ENCODE data around the gene PRKAG2.

The PRKAG2 gene

GRCh38 chr7:151851145-151851751 is 25.7 kb downstream of the PRKAG2 start:
- Histone ChIP-seq H3K36me3 (ENCODE audit: insufficient read depth) (no peaks in the 10 kb centered on the region), H3K27ac (no peak overlapping the region), H3K4me3 (IDR thresholded peaks at IDR 0.05; ENCODE audit: insufficient read depth, low read depth, low read length) (no peak overlapping the region), H3K9ac (no peak overlapping the region), H3K27me3 (ENCODE audit: insufficient read depth, low read depth) (no peaks in the 10 kb centered on the region), H2AFZ (ENCODE audit: low read depth) (no peak overlapping the region), H3K4me1 (ENCODE audit: low read depth, poor library complexity, severe bottlenecking) (no peaks in the 10 kb centered on the region), H3K79me2 (ENCODE audit: insufficient read depth, low read depth) (no peaks in the 10 kb centered on the region), H3K4me2 (no peak overlapping the region), H4K20me1 (ENCODE audit: insufficient read depth) (no peaks in the 10 kb centered on the region)
- TF ChIP-seq CTCF (conservative IDR thresholded peaks at IDR 0.05; ENCODE audit: low read depth, low read length) = no peak

DNA sequence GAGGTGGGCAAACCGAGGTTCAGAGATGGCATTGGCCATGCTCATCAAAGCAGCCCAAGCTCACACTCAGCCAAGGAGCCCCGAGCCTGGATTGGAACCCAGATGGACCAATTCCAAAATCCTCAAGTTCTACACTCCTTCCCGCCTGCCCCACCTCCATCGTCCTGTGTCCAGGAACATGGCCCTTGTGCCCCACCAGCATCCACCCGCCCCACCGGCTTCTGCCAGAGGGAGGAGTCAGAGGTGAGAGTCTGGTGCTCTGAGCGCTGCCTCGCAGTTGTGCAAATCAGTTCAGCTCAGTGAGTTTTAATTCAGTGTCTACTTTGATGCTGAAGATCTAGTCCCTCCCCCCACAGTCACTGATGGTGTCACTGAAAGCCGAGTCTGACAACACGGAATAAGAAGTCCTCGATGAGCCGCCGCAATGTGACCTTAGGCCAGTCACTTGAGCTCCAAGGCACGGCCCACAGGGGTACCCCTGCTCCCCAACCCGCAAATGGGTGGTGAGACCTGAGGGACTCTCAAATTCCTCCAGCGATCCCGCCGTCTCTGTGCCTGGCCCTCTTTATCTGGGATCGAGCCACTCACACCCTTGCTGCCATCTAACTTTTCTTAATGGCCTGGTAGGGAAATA is 26.3 kb downstream of the PRKAG2 start:
- H3K27ac ChIP-seq = no peak overlapping the region
- H4K20me1 ChIP-seq (ENCODE audit: insufficient read depth) = no peaks in the 10 kb centered on the region
- H3K36me3 ChIP-seq (ENCODE audit: insufficient read depth) = no peaks in the 10 kb centered on the region
- H3K9ac ChIP-seq = no peak overlapping the region
- H3K4me2 ChIP-seq = no peak overlapping the region
- H3K4me3 ChIP-seq (IDR thresholded peaks at IDR 0.05; ENCODE audit: insufficient read depth, low read depth, low read length) = no peak overlapping the region
- TF ChIP-seq CTCF (conservative IDR thresholded peaks at IDR 0.05; ENCODE audit: low read depth, low read length) = no peak
- no peaks in the 10 kb centered on the region for H3K79me2 ChIP-seq (ENCODE audit: insufficient read depth, low read depth)
- no peak overlapping the region for H2AFZ ChIP-seq (ENCODE audit: low read depth)
- H3K4me1 ChIP-seq (ENCODE audit: low read depth, poor library complexity, severe bottlenecking) = no peaks in the 10 kb centered on the region
- H3K27me3 ChIP-seq (ENCODE audit: insufficient read depth, low read depth) = no peaks in the 10 kb centered on the region

GRCh38 chr7:151849879-151850260 is 27.0 kb downstream of the PRKAG2 start:
- no peaks in the 10 kb centered on the region for H3K79me2 ChIP-seq (ENCODE audit: insufficient read depth, low read depth)
- H4K20me1 ChIP-seq (ENCODE audit: insufficient read depth) = no peaks in the 10 kb centered on the region
- H3K4me1 ChIP-seq (ENCODE audit: low read depth, poor library complexity, severe bottlenecking) = no peaks in the 10 kb centered on the region
- no peak overlapping the region for H3K4me3 ChIP-seq (IDR thresholded peaks at IDR 0.05; ENCODE audit: insufficient read depth, low read depth, low read length)
- H3K27ac ChIP-seq = no peak overlapping the region
- no peaks in the 10 kb centered on the region for H3K27me3 ChIP-seq (ENCODE audit: insufficient read depth, low read depth)
- H3K9ac ChIP-seq = no peak overlapping the region
- no peaks in the 10 kb centered on the region for H3K36me3 ChIP-seq (ENCODE audit: insufficient read depth)
- H3K4me2 ChIP-seq = no peak overlapping the region
- no peak overlapping the region for H2AFZ ChIP-seq (ENCODE audit: low read depth)
- TF ChIP-seq CTCF (conservative IDR thresholded peaks at IDR 0.05; ENCODE audit: low read depth, low read length) = no peak

GRCh38 chr7:151849008-151849878 is 27.7 kb downstream of the PRKAG2 start:
- no peak for TF ChIP-seq CTCF (conservative IDR thresholded peaks at IDR 0.05; ENCODE audit: low read depth, low read length)
- Histone ChIP-seq H3K9ac (no peak overlapping the region), H3K27me3 (ENCODE audit: insufficient read depth, low read depth) (no peaks in the 10 kb centered on the region), H2AFZ (ENCODE audit: low read depth) (no peak overlapping the region), H3K36me3 (ENCODE audit: insufficient read depth) (no peaks in the 10 kb centered on the region), H3K4me2 (no peak overlapping the region), H4K20me1 (ENCODE audit: insufficient read depth) (no peaks in the 10 kb centered on the region), H3K79me2 (ENCODE audit: insufficient read depth, low read depth) (no peaks in the 10 kb centered on the region), H3K4me1 (ENCODE audit: low read depth, poor library complexity, severe bottlenecking) (no peaks in the 10 kb centered on the region), H3K27ac (no peak overlapping the region), H3K4me3 (IDR thresholded peaks at IDR 0.05; ENCODE audit: insufficient read depth, low read depth, low read length) (no peak overlapping the region)
